Globus pallidus (tissue), 1 donor: ENCODE measurements around the gene UBE2E2.
"Not testable (repeated sequence)": the region's sequence is repeated elsewhere in the genome, so short reads cannot be mapped to it uniquely, and the experiment has no call there.

ENCODE experiments used
- DNase-seq: peaks from one replicate; pipeline ENCODE4 v3.0.0-alpha.2; 2015; ENCODE audit warnings: low spot score

UBE2E2 gene

DNA sequence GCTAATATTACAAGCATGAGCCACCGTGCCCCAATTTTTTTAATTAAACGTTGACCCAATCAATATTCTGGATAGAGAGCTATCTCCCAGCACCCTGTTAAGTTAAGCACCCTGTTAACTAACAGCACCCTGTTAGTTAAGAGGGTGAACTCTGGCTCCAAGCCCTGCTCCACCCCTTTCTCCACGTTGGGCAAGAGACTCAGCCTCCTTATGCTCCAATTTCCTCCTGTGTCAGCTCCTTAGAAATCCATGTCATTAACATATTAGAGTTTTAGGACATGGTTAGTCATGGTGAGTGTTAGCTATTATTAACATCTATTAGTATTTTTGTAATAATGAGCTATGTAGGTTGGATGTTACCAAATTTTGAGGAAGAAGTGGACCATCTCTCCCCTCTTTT is 385.4 kb downstream of the UBE2E2 start:
- no peak for DNase-seq

DNA sequence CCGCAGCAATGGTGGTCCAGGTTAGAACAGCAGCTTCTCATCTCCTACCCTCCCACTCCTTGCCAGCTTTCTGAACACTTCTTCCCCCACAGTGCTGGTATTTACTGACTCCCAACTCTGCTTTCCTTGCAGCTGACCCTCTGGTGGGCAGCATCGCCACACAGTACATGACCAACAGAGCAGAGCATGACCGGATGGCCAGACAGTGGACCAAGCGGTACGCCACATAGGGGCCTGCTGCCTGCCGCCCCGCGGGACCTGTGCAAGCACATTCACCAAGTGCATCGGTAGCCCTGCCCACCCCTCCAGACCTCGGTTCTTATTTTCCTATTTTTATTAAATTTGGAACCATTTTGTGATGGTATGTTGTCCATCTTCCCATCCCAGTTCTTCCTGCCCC is 386.5 kb downstream of the UBE2E2 start:
- DNase-seq, result no peak

DNA sequence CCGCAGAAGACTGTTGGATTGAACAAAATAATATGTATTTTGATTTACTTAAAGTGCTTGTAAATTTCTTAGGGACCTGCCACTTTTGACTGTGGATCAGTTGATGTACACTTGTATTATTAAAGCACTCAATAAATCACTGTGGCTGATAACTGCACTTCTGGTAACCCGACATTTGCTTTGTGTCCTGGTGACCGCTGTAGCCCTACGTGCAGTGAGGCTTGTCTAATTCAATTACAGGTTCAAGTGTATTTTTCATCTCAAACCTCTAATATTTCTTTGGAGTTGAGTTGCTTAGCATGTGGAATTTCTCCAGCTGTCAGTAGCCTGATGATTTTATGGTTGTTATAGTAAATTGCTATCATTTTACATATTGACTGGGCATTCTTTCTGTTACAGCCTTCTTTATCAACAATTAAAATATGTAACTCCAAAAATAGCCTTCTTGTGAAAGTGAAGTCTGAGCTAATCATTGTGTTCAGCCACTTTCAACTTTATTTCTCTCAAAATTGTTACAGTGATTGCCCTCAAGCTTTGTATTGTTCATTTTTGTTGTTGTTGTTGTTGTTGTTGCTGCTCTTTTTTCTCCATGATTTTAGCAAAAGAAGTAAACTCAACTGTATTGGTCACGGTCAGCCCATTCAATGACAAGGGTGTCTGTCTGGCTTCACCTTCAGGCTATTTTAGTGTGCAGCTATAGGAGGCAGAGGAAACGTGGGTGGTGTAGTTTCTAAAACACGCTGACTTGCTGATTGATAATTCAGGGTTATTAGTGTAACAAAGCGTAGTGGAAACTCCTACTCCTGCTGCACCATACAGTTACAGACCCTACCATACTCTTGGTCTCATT is 387.5 kb downstream of the UBE2E2 start:
- DNase-seq, result no peak

DNA sequence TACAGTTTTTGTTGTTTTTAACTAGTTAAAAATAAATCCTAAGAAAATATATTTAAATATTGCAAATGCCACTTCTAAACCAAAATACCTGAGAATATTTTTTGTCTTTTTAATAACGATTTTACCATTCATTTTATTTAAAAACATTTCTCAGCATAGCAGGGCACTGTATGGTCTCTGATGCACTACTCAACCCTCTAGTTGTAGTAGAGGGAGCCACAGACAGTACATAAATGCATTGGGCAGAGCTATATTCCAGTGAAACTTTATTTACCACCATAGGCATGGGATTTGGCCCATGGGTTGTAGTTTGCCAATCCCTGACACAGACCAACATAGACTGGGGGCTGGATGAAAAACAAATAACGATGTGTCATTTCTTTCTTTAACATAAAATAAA is 388.2 kb downstream of the UBE2E2 start:
- DNase-seq, result no peak

DNA sequence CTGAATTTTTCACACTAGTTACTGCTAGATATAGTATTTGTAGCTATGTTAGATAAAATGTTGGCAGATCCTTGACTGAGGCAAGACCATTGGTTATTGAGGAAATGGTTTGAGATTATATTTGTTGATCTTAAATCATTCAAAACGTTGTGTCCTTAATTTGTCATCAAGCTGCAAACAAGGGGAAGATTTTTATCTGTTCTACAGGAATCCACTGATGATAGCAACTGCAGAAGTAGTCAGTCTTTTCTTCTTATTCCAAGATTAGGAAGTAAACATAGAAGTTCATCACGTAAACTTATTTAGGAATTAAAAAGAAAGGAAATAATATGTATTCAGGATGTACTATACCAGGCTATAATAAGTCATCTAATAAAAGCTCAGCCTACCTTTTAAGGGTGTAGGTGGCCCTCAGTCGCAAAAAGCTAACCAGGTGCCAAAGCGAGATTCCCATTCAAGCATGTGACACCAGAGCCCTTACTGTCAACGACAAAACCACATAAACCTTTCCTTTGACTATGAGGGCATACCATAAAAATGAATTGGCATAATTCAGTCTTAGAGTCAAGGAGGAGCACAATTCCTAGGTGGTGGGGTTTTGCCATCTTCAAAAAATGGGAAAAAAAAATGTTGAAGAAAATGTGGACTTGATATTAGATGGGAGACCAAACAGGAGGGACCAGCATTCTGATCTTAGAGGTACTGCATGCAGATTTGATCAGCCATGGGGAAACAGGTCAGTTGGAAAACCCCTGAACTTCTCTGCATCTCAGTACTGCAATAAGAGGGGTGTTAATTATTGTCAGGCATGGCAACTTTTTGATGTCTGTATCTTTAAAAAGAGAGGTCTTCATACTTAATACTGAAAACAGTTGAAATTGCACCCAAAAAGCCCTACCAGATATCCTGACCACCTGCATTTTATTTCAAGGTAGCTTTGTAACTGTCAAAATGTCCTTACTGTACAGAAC is 390.1 kb downstream of the UBE2E2 start:
- no peak for DNase-seq

DNA sequence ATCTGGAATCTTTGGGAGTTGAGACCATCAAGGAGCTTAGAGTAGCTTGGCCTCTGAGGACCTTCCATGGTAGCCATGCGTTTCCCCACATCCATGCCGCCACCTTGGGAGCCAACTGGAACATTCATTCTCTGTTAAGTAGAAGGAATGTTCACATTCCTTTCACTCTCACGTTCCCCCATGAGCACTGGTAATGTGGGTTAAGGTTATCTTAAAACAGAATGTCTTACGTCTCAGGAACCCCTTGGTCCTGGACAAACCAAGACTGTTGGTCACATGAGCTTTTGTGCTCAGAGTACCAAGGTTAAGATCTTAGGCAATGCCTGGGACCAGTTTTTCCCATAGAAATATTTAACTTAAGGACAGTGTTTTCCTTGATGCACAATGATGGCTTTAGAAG is 390.9 kb downstream of the UBE2E2 start:
- DNase-seq, result no peak

DNA sequence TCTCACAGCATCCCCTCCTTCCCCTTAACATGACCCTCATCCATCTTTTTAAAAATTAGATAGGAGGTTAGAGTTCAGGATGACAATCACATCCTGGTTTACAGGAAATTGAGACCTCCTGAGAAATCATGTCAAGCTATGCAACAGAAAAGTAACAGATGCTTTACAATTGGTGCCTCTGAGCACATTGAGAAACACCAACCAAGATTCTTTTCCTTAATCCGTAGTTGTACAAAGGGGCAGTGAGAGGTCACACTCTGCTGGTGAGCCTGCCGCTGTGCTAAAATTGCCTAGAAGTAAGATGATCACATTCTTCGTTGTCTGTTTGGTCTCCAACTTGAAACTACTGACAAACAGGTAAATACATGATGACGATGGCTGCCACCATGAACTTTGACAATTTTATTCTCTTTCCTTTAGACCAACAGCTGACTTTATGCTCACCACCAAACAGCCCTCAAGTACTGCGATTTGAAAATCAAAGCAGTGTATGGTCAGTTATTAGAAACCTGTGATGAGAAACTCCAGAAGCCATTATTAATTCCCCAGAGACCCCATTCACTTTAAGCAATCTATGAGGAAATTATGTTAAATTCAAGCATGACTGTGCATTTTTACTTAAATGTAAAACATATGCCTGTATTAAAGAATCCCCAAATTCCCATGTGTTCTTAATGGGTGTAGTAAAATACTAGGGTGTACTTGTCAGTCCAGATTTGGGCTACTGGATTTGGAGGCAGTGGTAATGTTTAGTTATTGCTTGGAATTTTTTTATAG is 392.0 kb downstream of the UBE2E2 start:
- DNase-seq, result no peak

DNA sequence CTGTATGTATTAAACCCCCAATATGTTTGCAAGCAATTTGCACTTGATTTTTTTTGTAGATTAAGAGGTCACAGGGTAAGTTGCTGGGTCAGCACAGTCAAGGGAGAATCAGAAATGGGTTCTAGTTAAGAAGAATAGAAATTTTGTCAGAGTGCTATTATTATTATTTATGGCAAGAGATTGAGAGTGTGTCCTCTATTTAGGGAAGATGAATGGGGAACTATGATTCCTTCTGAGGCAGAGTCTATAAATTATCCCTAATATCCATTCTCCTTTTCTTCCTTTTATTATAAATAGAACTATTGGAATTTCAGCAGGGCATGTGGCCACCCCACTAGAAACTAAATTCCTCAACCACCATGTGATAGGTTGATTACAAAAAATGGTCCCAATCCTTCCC is 392.7 kb downstream of the UBE2E2 start:
- no peak for DNase-seq

DNA sequence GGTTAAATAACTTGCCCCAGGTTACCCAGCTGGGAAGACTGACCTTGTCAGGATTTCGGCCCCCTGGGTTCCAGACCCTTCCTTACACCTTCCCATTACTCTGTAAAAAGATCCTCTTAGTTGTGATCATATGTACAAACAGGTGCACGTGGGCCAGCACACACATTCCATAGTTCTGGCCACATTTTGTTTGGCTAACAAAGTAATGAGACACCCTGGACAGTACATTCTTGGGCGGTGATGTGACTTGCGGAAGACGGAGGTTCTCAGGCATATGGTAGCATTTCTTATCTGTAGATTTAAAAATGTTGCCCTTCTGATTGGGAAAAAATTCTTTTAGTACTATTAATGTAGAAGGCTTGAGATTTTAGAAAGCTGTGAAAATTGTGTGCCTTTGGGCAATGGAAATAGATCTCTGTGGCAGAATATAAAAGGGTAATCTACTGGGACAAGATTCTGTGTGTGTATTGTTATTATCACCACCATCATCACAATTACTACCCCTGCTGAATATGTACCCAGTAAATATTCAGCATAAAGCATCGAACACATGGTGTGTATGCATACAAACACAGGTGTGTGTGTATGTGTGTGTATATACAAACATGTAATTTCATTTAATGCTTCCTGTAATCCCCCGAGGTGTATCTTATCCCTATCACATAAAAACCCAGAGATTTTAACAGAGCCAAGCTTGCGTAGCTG is 397.2 kb downstream of the UBE2E2 start:
- DNase-seq, result no peak

DNA sequence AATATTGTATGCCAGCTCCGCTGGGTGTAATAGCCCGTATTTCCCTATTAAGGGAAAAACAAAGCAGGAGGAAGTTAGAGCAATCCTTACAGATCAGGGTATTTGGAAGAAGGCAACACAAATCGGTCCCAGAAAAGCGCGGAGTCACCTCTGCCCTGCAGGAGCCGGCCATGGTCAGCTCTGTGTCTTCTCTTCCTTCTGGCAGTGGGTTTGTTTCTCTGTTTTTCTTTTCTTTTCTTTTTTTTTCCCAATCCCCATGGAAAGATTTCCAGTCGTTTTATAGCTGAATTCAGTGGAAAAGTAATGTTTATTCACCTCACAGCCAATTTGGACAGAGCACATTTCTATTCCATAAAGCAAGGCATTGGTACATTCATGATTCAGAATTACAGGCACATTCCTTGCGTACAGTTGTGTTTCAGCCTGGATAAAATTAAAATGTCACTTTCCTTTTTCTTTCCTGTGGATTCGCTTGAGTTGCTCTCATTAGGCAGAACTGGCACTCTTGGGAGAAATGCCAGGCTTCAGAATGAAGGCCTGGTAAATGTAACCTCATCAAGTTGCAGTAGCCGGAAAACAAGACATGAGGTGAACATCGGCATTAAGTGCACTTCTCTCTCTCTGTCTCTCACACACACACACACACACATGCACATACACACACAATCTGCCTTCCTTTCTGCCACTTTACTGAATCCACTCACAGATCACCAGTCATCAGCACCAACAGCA is 398.1 kb downstream of the UBE2E2 start:
- DNase-seq, result no peak

DNA sequence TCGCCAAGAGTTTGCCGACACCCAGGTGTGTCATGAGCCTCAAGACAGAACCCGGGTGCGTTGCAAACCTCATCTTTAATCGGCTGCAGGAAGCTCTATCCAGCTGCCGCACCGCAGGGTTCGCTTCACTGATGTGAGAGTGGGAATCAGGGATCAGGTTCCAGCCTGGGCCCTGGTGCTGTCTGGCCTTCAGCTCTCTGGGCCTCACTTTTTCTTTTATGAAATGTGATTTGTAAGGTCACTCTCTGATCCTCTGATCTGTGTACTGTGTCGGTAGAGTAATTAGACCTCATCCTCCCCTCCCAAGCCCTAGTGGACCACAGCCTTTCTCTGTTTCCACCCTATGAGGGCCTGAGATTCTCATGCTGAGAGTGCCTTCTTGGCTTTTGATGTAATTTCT is 399.8 kb downstream of the UBE2E2 start:
- no peak for DNase-seq

DNA sequence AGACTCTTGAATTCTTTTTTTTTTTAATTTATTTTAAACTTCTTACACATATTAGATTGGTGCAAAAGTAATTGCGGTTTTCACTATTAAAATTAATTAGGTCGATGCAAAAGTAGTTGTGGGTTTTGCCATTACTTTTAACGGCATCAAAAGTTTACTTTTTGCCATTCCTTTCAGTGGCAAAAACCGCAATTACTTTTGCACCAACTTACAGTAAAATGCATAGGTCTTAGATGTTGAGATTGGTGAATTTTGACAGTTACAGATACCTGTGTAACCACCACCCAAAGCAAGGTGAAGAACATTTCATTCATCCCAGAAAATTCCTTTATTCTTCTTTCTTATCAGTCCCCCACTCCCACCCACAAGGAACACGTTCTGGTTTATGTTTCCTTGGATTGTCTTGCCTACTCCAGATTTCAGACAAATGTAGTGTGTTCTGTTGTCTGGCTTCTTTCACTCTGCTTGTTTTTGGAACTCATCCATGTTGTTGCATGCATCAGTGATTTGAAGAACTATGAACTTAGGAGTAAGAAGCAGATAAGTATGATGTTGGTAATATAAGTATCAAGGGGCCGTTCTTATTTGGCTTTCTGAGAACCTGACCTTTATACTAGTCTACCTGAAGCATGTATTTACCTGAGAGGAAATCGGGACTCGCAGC is 404.2 kb downstream of the UBE2E2 start:
- DNase-seq, result no peak

DNA sequence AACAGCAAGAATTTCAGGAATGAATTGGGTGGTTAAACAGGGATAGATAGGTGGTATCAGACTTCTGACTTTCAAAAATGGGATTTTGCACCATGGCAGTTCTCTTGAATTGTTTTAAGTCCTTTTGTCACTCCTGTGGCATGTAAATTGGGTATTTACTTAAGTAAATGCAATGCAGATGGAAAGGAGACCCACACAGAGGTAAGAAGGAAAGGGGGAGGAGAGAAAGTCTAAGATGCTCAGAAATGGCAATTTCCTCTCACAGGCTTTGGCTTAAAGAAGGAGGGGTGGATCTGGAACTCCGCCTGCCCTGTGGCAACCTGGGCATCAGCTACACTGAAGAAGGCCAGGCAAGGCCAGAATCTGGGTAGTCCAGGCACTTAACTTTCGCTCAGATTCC is 405.5 kb downstream of the UBE2E2 start:
- no peak for DNase-seq

DNA sequence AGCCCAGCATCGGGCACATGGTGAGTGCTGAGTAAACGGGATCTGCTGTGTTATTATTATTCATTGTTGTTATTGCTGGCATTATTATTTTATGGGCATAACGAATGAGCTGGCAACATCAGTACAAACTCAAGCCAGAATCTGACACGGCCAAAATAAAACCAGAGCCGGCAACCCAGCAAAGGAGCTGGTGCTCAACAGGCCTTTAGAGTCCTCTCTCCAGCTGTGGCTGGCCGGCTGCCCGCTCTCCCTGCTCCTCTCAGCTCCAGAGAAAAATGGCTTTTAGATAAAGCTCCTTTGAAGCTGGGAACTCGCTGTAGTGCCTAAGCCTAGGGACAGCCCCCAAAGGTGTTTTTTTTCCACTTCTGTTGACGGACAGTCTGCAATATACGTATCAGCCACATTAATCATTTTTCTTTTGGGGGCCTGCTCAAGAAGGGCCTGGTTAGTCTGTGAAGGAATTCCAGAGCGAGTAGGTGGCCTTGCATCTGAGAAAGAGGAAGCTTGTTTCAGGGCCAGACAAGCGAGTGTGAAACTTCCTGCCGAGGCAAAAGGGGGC is 408.7 kb downstream of the UBE2E2 start:
- DNase-seq, result peak; percentile 88

DNA sequence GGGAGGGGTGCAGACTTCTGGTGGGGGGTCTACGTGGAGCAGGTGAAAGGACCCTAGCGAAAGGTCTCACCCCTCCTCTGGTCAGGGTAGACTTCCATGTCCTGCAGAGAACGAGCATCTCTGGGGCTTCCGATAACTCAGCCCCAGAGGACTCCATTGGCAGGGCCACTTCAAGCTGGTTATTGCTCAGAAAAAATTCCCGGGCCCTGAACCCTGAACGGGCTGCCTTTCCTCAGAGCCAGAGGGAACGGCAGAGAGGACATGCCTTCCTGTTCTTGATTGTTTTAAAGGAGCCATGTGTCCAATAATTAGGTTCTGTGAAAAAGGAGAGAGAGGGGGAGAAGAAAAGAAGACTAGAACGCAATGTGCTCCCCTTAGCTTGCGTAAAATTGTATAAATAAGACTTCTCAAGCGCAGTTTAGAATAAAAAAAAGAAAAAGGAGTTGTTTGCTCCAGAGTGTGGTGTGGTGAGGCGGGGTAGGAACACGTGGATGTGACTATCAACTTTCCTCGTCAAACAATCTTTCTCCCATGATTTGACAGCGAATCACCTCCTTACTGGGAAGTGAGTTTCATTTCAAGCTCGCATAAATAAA is 409.3 kb downstream of the UBE2E2 start:
- no peak for DNase-seq

DNA sequence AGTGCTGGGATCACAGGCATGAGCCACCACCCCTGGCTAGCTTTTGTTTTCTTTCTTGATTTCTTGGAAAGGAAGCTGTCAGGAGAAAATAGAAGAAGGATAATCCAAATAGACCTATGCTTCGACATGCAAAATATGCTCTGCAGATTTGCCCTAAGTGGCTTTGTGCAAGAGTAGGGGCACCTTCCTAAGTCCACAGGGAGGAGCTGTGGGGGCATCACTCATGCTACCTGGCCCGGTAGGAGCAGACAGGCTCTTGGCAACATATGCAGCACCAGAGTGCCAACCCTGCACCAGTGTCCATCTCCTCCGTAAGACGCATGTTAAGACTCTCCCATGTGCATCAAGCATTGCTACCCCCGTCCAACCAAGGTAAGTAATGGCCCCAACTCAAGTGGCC is 411.9 kb downstream of the UBE2E2 start:
- DNase-seq, result no peak

DNA sequence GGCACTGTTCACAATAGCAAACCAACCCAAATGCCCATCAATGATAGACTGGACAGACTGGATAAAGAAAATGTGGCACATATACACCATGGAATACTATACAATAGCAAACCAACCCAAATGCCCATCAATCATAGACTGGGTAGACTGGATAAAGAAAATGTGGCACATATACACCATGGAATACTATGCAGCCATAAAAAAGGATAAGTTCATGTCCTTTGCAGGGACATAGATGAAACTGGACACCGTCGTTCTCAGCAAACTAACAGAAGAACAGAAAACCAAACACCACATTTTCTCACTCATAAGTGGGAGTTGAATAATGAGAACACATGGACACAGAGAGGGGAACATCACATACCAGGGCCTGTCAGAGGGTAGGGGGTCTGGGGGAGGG is 415.3 kb downstream of the UBE2E2 start:
- not testable (repeated sequence) for DNase-seq

DNA sequence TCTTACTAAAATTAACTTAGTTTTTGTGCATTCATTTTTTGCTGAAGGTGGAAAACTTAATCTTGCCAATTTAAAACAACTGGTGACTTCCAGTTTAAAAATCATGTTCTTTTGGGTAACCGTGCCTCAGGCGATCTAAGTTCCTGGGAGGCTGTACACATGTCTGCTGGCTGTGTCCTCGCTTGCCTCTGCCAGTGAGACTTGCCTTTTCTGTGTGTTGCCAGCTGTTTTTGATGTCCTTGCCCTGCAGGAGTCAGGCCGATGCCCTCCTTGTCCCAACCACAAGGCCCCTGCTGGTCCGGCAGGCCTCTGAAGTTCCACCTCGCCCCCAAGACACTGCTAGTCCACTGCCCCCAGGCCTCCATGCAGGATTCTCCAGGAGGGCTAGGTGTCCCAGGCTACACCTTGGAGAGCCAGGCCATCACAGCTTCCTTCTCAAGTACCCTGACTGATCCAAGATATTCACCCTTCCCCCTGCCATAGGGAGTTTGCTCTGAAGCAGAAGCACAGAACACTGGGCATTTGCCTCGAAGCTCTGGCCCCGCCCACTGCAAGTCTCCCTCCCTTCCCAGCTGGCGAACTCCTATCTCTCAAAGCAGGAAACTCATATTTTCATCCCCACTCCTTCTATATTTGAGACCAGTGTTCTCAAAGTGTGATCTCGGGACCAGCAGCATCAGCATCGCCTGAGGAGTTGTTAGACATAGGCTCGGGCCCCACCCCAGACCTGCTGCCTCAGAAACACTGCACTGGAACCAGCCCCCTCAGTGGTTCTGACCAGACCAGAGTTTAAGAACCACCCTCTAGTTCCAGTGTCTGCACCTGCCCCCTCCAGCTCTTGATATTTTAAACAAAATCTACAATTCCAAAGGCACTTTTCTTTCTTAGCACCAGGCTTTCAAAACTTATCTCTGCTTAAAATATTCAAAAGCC is 416.8 kb downstream of the UBE2E2 start:
- no peak for DNase-seq

DNA sequence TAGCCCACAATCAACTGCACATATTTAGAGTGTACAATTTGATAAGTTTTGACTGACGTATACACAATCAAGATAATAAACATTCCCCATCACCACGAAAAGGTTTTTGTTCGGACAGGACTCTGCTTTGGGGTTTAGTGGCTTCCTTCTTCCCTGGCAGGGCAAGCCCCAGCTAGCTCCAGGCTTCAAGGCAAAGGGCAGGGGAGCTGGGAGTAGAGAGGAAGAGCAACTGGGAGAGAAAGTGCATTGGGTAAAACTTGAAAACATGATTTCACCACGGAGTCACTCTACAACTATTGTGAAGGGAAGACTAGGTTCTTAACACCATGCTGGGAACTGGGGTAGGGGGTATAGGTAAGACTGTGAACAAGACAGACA is 417.5 kb downstream of the UBE2E2 start:
- no peak for DNase-seq
